HK-2 (cell line): ENCODE measurements around the gene C4A.
"Not testable (repeated sequence)": the region's sequence is repeated elsewhere in the genome, so short reads cannot be mapped to it uniquely, and the experiment has no call there.

Experiments
- DNase-seq: peaks from one replicate; pipeline ENCODE4 v3.0.0-alpha.2; 2018; ENCODE audit not compliant: unreplicated experiment

Gene C4A

GRCh38 chr6:31958741-31959739, 22.8 kb upstream of the C4A start, which contains the start of the genes NELFE and SKIC2:
TSS of gene NELFE (minus strand) at chr6:31958971. CDS start at chr6:31958446, 525 bp downstream.
TSS of gene SKIC2 (plus strand) at chr6:31959175. CDS start at chr6:31959193, 18 bp downstream.
- DNase-seq: peak; percentile 98

GRCh38 chr6:31961616-31962015, 20.2 kb upstream of the C4A start:
- DNase-seq: no peak

- no peak for DNase-seq
Measured at GRCh38 chr6:31963921-31964320, 17.9 kb upstream of the C4A start.

- DNase-seq: no peak
Measured at GRCh38 chr6:31965700-31966099, 16.2 kb upstream of the C4A start.

GRCh38 chr6:31966506-31966905, 15.4 kb upstream of the C4A start:
- DNase-seq: no peak

- no peak for DNase-seq
Measured at GRCh38 chr6:31966997-31967925, 14.6 kb upstream of the C4A start.

- no peak for DNase-seq
Measured at GRCh38 chr6:31967926-31968320, 13.9 kb upstream of the C4A start.

GRCh38 chr6:31968326-31968725, 13.5 kb upstream of the C4A start:
- no peak for DNase-seq

GRCh38 chr6:31968791-31969711, 12.8 kb upstream of the C4A start:
- no peak for DNase-seq

- no peak for DNase-seq
Measured at GRCh38 chr6:31969712-31970603, 11.9 kb upstream of the C4A start.

GRCh38 chr6:31970604-31971271, 11.1 kb upstream of the C4A start:
- no peak for DNase-seq

GRCh38 chr6:31971279-31971992, 10.4 kb upstream of the C4A start:
- DNase-seq: no peak

GRCh38 chr6:31971993-31972708, 9.7 kb upstream of the C4A start, which contains the start of gene DXO:
TSS of gene DXO (minus strand) at chr6:31972138. CDS start at chr6:31971675, 463 bp downstream.
- peak; percentile 95 for DNase-seq

GRCh38 chr6:31972709-31973350, 9.0 kb upstream of the C4A start:
- DNase-seq: no peak

GRCh38 chr6:31976065-31976464, 5.8 kb upstream of the C4A start:
- DNase-seq: not testable (repeated sequence)

- DNase-seq: no peak
Measured at GRCh38 chr6:31977816-31978431, 3.9 kb upstream of the C4A start.

GRCh38 chr6:31978831-31979230, 3.0 kb upstream of the C4A start:
- DNase-seq: no peak
